Pancreas (tissue), 10 donors: Measurements from ENCODE around the gene OR52N1. TPM values are rescaled to one million over a fixed set of nuclear protein-coding genes. Genes with fewer than 3 reads are reported as not detected.

Experiments used
- ATAC-seq, 4 donors: fragments of 200-7000 bp; cut with Tn5 transposase; one replicate each; pipeline versions ENCODE4 v1.8.0 to v1.9.1; 2020; ENCODE audit warnings: mild to moderate bottlenecking in 4 of 4, moderate library complexity in 4 of 4
- DNase-seq, 6 donors: peaks; one replicate each; pipeline ENCODE4 v3.0.0-alpha.2; 2020
- FAIRE-seq: peaks from 2 replicates; lab custom pipeline; 2012; peaks lifted over from hg19 to GRCh38; lab: Jason Lieb, UNC
- H3K27ac ChIP-seq, 4 donors: fragments of 200-600 bp; sonication (generic); 1 replicate in 3 of 4; 2 replicates in 1 of 4; pipeline versions ENCODE4 v1.5.0 to v1.8.0; 2020
- H3K27me3 ChIP-seq, 4 donors: fragments of 200-600 bp; one replicate each; pipeline ENCODE4 v1.8.0; 2021
- H3K36me3 ChIP-seq, 3 donors: fragments of 200-600 bp; sonication (generic) in 1 of 3; one replicate each; pipeline versions ENCODE4 v1.5.0 to v1.8.0; 2020 to 2021
- H3K4me1 ChIP-seq, 3 donors: fragments of 200-600 bp; one replicate each; pipeline ENCODE4 v1.8.0; 2021
- H3K4me3 ChIP-seq, 4 donors: fragments of 200-600 bp; sonication (generic) in 2 of 4; one replicate each; pipeline versions ENCODE4 v1.5.0 to v1.8.0; 2020 to 2021
- H3K9me3 ChIP-seq, 4 donors: fragments of 200-600 bp; one replicate each; pipeline ENCODE4 v1.8.0; 2021
- CTCF ChIP-seq, 4 donors: fragments of 200-600 bp; sonication (generic) in 3 of 4; IDR thresholded peaks; one replicate each; pipeline versions ENCODE4 v1.5.0 to v1.8.0; 2021; ENCODE audit warnings: antibody characterized with exemption in 4 of 4
- WGBS, 2 donors: extraction: QIAGEN DNeasy Blood & Tissue Kit; methylation state at CpG; one replicate each; pipeline ENCODE4 v1.1.7; 2013; 5-methylcytosine and 5-hydroxymethylcytosine counted together
- intact Hi-C, 3 donors: fragments of 100-400 bp; cut with DNase I; formaldehyde crosslinking; loops; one replicate each; pipeline versions ENCODE4 v1.11.1 to v1.14.2; 2022
- polyA plus RNA-seq, 2 donors: library from polyadenylated mRNA; stranded (reverse); fragments of 200-250 nt; gene quantifications; one replicate each; pipeline ENCODE4 v1.2.3, GENCODE V29; 2013
- total RNA-seq, 6 donors: library from RNA; stranded (reverse); fragmentation: NEBNext Ultra II Directional in 4 of 6; extraction: Animal tissue kit (Norgen Biotek cat#: 25700) in 4 of 6; gene quantifications; one replicate each; pipeline versions ENCODE4 v1.2.1 to v1.2.4, GENCODE V29; 2021 to 2023
- donor health status: healthy with polysubstance abuse.
- donor health status: DM: no; HTN: no; CAD: no; lungs with moderate emphysema.
- donor health status: DM: no; HTN: no; CAD: no.
- donor health status: control.
- donor health status: control.
- donor health status: Bipolar disorder and iron deficiency.
- donor health status: DM: yes; HTN: yes; CAD: no.
- donor health status: DM: no; HTN: no; CAD: no.
- donor health status: DM: no; HTN: no; CAD: no.
- donor health status: DM: yes; HTN: yes; CAD: no.

Gene OR52N1
- total and polyA plus RNA-seq, 8 donors = 0.09 TPM; not detected in 7

- no peak for TF ChIP-seq CTCF (IDR thresholded peaks at IDR 0.05)
- intact Hi-C loops = no loop called here
- DNase-seq (no peak), ATAC-seq (peak in 2 of 4 donors; percentile 17 to 20), FAIRE-seq (no peak)
- Histone ChIP-seq H3K36me3 (no peaks in the 10 kb centered on the region), H3K4me3 (no peak overlapping the region), H3K27me3 (no peaks in the 10 kb centered on the region), H3K4me1 (no peaks in the 10 kb centered on the region), H3K27ac (no peak overlapping the region), H3K9me3 (no peaks in the 10 kb centered on the region)
- 37 to 51% methylated on average over 4 of the region's 4 CpGs for WGBS, 2 donors
Measured at GRCh38 chr11:5815534-5815933, 24.5 kb upstream of the OR52N1 start.

GRCh38 chr11:5809905-5810795, 19.1 kb upstream of the OR52N1 start:
- Histone ChIP-seq H3K4me3 (no peak overlapping the region), H3K4me1 (peaks cover 0 to 3% (median 0%) of the 10 kb centered on the region in 3 donors), H3K27me3 (no peaks in the 10 kb centered on the region), H3K27ac (no peak overlapping the region), H3K36me3 (no peaks in the 10 kb centered on the region), H3K9me3 (no peaks in the 10 kb centered on the region)
- DNase-seq (no peak), FAIRE-seq (no peak), ATAC-seq (no peak)
- TF ChIP-seq CTCF (IDR thresholded peaks at IDR 0.05) = no peak
- intact Hi-C loops = loop anchor here in 2 of 3 donors (5.0 to 10.0 kb wide), 2 partner anchors 338 to 685 kb away; no protein-coding TSS in a partner anchor
- WGBS, 2 donors = 64 to 80% methylated on average over 6 of the region's 6 CpGs

GRCh38 chr11:5809122-5809519, 18.1 kb upstream of the OR52N1 start:
- intact Hi-C loops = loop anchor here in 2 of 3 donors (5.0 to 10.0 kb wide), 2 partner anchors 337 to 684 kb away; no protein-coding TSS in a partner anchor
- peaks cover 0 to 3% (median 0%) of the 10 kb centered on the region in 3 donors for H3K4me1 ChIP-seq
- H3K27me3 ChIP-seq = no peaks in the 10 kb centered on the region
- WGBS, 2 donors = 11 to 13% methylated on average over 5 of the region's 5 CpGs
- ATAC-seq = peak; percentile 40 to 62 (median 52)
- DNase-seq = no peak
- no peak for TF ChIP-seq CTCF (IDR thresholded peaks at IDR 0.05)
- H3K4me3 ChIP-seq = peak overlapping the region; percentile 13 to 63 (median 26)
- no peaks in the 10 kb centered on the region for H3K36me3 ChIP-seq
- no peaks in the 10 kb centered on the region for H3K9me3 ChIP-seq
- no peak for FAIRE-seq
- H3K27ac ChIP-seq = peak overlapping the region in 2 of 4 donors; percentile 13 to 18

GRCh38 chr11:5808500-5809121, 17.5 kb upstream of the OR52N1 start, which contains the start of gene OR52N2:
Gene OR52N2, plus strand, starts transcription at chr11:5808924. Its CDS starts 11,412 bp downstream, at chr11:5820336.
- 4 to 8% methylated on average over 24 of the region's 24 CpGs for WGBS, 2 donors
- peak; percentile 50 to 72 (median 62) for TF ChIP-seq CTCF (IDR thresholded peaks at IDR 0.05)
- H3K4me1 ChIP-seq = peaks cover 0 to 3% (median 0%) of the 10 kb centered on the region in 3 donors
- H3K4me3 ChIP-seq = peak within 1 kb of the TSS; percentile 13 to 63 (median 26)
- DNase-seq (peak in 5 of 6 donors; percentile 39 to 79 (median 71)), ATAC-seq (peak; percentile 92 to 99 (median 98)), FAIRE-seq (no peak)
- intact Hi-C loops = loop anchor here in 2 of 3 donors (5.0 to 10.0 kb wide), 2 partner anchors 336 to 684 kb away; no protein-coding TSS in a partner anchor
- H3K27me3 ChIP-seq = no peaks in the 10 kb centered on the region
- no peaks in the 10 kb centered on the region for H3K36me3 ChIP-seq
- H3K9me3 ChIP-seq = no peaks in the 10 kb centered on the region
- H3K27ac ChIP-seq = peak within 1 kb of the TSS in 2 of 4 donors; percentile 13 to 18
